HepG2 (cell line): ENCODE measurements around the gene ABCC10. TPM values are rescaled to one million over a fixed set of nuclear protein-coding genes. Genes with fewer than 3 reads are reported as not detected.

Experiments
- BHLHE40 ChIP-seq: IDR thresholded peaks from 2 replicates; pipeline ENCODE4 v1.6.1; 2011; ENCODE audit warnings: low read length, improper control_type of control experiment
- DMAP1 ChIP-seq: IDR thresholded peaks from 2 replicates; pipeline ENCODE4 v1.6.1; 2016
- ISL2 ChIP-seq: sonication (generic); formaldehyde crosslinking; IDR thresholded peaks from 2 replicates; pipeline ENCODE4 v1.5.0; 2020; ENCODE audit warnings: missing genetic modification reagents
- MED1 ChIP-seq: sonication (generic); formaldehyde crosslinking; IDR thresholded peaks from 2 replicates; pipeline ENCODE4 v1.4.0; 2020; ENCODE audit warnings: missing genetic modification reagents
- NFE2 ChIP-seq: sonication (generic); formaldehyde crosslinking; IDR thresholded peaks from 2 replicates; pipeline ENCODE4 v1.4.0; 2020; ENCODE audit warnings: missing genetic modification reagents
- PCBP1 ChIP-seq: fragments of 200-400 bp; formaldehyde crosslinking; IDR thresholded peaks from 2 replicates; pipeline ENCODE4 v1.6.1; 2017; ENCODE audit warnings: mild to moderate bottlenecking, low read depth, low read length, borderline replicate concordance
- SP4 ChIP-seq: sonication (generic); formaldehyde crosslinking; IDR thresholded peaks from 2 replicates; pipeline ENCODE4 v1.8.1; 2023; ENCODE audit warnings: mild to moderate bottlenecking, missing genetic modification reagents
- SRSF1 ChIP-seq: fragments of 200-400 bp; formaldehyde crosslinking; optimal IDR thresholded peaks from 2 replicates; pipeline ENCODE3; 2017; ENCODE audit warnings: mild to moderate bottlenecking, low read depth, low read length, moderate library complexity
- TEAD3 ChIP-seq: optimal IDR thresholded peaks from 2 replicates; pipeline ENCODE3; 2016; ENCODE audit warnings: borderline replicate concordance
- XRCC5 ChIP-seq: fragments of 200-400 bp; formaldehyde crosslinking; optimal IDR thresholded peaks from 2 replicates; pipeline ENCODE3; 2017; ENCODE audit warnings: mild to moderate bottlenecking, low read length
- ZBTB3 ChIP-seq: sonication (generic); formaldehyde crosslinking; IDR thresholded peaks from 2 replicates; pipeline ENCODE4 v1.4.0; 2020; ENCODE audit warnings: low read depth, mild to moderate bottlenecking, moderate library complexity, missing genetic modification reagents, borderline replicate concordance
- ZFY ChIP-seq: sonication (generic); formaldehyde crosslinking; IDR thresholded peaks from 2 replicates; pipeline ENCODE4 v1.4.0; 2020; ENCODE audit warnings: missing genetic modification reagents
- ZNF207 ChIP-seq: fragments of 450-650 bp; IDR thresholded peaks from 2 replicates; pipeline ENCODE4 v1.6.1; 2016; ENCODE audit warnings: antibody characterized with exemption, borderline replicate concordance
- ZNF331 ChIP-seq: sonication (generic); formaldehyde crosslinking; IDR thresholded peaks from 2 replicates; pipeline ENCODE4 v1.4.0; 2020; ENCODE audit warnings: missing genetic modification reagents
- polyA plus RNA-seq, 8 experiments: library from polyadenylated mRNA; depleted of rRNA in 3 of 8; stranded (reverse) in 7 of 8; unstranded in 1 of 8; fragments of >200 nt; fragmentation: Illumina TruSeq in 4 of 8; extraction: Trizol in 4 of 8; gene quantifications; 2 replicates each; pipeline versions ENCODE4 v1.2.1 to v1.2.3, GENCODE V29; 2011 to 2016; ENCODE audit warnings: low read depth in 4 of 8, missing spikeins in 1 of 8, mixed read lengths in 1 of 8; ENCODE audit not compliant: insufficient read depth in 1 of 8
- total RNA-seq, 5 experiments: library from RNA; depleted of rRNA; stranded (reverse); fragments of >200 nt; fragmentation: Illumina TruSeq; extraction: Trizol; gene quantifications; 2 replicates each; pipeline ENCODE4 v1.2.3, GENCODE V29; 2016; ENCODE audit warnings: low read depth in 1 of 5
- TF ChIP-seq, protein P1 (sequence below): sonication (generic); formaldehyde crosslinking; IDR thresholded peaks from 2 replicates; pipeline ENCODE4 v1.4.0; 2020; ENCODE audit warnings: missing genetic modification reagents
- TF ChIP-seq, protein P2 (sequence below): sonication (generic); formaldehyde crosslinking; IDR thresholded peaks from 2 replicates; pipeline ENCODE4 v1.4.0; 2020; ENCODE audit warnings: mild to moderate bottlenecking, low read depth, missing genetic modification reagents
- TF ChIP-seq, protein P3 (sequence below): sonication (generic); formaldehyde crosslinking; IDR thresholded peaks from 2 replicates; pipeline ENCODE4 v1.5.1; 2020; ENCODE audit warnings: mild to moderate bottlenecking, moderate library complexity, missing genetic modification reagents
- TF ChIP-seq, protein P4 (sequence below): sonication (generic); formaldehyde crosslinking; IDR thresholded peaks from 2 replicates; pipeline ENCODE4 v1.5.0; 2020; ENCODE audit warnings: mild to moderate bottlenecking, missing genetic modification reagents
- TF ChIP-seq, protein P5 (sequence below), 2 experiments: sonication (generic) in 1 of 2; formaldehyde crosslinking in 1 of 2; IDR thresholded peaks; 2 replicates each; pipeline versions ENCODE4 v1.4.0 to v1.6.1; 2016 to 2020; ENCODE audit warnings: borderline replicate concordance in 1 of 2, low read depth in 1 of 2, mild to moderate bottlenecking in 1 of 2, missing genetic modification reagents in 1 of 2

The ABCC10 gene
- total and polyA plus RNA-seq, 2 of the 13 experiments (the other 11 are each of a cell fraction or from before 2014, with no cell fraction given): 16.0 to 24.3 TPM

DNA sequence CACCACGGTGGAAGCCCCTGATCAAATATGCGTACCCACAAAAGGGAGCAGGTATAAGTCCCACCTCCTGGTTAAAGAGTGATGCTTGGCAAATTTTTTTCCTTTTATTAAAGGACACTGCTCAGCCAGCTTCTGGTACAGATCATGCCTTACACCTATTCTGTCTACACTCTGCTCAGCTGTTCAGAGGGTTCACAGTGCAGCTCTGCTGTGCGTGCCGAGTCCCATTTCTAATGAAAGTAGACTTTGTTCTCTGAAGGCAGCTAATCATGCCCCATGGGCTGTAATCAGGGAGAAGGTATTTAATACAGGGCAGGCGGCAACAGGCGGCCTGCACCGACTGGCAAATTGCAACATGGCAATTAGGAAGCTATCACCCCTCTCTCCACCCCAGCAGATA is 66.5 kb downstream of the ABCC10 start (continued):
- TF ChIP-seq, protein P1, sequence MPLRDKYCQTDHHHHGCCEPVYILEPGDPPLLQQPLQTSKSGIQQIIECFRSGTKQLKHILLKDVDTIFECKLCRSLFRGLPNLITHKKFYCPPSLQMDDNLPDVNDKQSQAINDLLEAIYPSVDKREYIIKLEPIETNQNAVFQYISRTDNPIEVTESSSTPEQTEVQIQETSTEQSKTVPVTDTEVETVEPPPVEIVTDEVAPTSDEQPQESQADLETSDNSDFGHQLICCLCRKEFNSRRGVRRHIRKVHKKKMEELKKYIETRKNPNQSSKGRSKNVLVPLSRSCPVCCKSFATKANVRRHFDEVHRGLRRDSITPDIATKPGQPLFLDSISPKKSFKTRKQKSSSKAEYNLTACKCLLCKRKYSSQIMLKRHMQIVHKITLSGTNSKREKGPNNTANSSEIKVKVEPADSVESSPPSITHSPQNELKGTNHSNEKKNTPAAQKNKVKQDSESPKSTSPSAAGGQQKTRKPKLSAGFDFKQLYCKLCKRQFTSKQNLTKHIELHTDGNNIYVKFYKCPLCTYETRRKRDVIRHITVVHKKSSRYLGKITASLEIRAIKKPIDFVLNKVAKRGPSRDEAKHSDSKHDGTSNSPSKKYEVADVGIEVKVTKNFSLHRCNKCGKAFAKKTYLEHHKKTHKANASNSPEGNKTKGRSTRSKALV (CRISPR knock-in tag): peak; percentile 67; the same call in 1 of the 2 replicates
- TF ChIP-seq, protein P2, sequence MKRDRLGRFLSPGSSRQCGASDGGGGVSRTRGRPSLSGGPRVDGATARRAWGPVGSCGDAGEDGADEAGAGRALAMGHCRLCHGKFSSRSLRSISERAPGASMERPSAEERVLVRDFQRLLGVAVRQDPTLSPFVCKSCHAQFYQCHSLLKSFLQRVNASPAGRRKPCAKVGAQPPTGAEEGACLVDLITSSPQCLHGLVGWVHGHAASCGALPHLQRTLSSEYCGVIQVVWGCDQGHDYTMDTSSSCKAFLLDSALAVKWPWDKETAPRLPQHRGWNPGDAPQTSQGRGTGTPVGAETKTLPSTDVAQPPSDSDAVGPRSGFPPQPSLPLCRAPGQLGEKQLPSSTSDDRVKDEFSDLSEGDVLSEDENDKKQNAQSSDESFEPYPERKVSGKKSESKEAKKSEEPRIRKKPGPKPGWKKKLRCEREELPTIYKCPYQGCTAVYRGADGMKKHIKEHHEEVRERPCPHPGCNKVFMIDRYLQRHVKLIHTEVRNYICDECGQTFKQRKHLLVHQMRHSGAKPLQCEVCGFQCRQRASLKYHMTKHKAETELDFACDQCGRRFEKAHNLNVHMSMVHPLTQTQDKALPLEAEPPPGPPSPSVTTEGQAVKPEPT: no peak
- peak; percentile 71 for TF ChIP-seq BHLHE40
- TF ChIP-seq, protein P3, sequence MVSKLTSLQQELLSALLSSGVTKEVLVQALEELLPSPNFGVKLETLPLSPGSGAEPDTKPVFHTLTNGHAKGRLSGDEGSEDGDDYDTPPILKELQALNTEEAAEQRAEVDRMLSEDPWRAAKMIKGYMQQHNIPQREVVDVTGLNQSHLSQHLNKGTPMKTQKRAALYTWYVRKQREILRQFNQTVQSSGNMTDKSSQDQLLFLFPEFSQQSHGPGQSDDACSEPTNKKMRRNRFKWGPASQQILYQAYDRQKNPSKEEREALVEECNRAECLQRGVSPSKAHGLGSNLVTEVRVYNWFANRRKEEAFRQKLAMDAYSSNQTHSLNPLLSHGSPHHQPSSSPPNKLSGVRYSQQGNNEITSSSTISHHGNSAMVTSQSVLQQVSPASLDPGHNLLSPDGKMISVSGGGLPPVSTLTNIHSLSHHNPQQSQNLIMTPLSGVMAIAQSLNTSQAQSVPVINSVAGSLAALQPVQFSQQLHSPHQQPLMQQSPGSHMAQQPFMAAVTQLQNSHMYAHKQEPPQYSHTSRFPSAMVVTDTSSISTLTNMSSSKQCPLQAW (CRISPR knock-in tag): peak; percentile 36; the same call in 1 of the 2 replicates
- no peak for TF ChIP-seq NFE2 (CRISPR knock-in tag)
- no peak for TF ChIP-seq ZNF207
- no peak for TF ChIP-seq SRSF1
- TF ChIP-seq ZNF331 (CRISPR knock-in tag): peak; percentile 86
- peak; percentile 88 for TF ChIP-seq TEAD3 (CRISPR knock-in tag)
- TF ChIP-seq PCBP1: no peak
- peak; percentile 50; the same call in 1 of the 2 replicates for TF ChIP-seq MED1 (CRISPR knock-in tag)
- TF ChIP-seq, protein P4, sequence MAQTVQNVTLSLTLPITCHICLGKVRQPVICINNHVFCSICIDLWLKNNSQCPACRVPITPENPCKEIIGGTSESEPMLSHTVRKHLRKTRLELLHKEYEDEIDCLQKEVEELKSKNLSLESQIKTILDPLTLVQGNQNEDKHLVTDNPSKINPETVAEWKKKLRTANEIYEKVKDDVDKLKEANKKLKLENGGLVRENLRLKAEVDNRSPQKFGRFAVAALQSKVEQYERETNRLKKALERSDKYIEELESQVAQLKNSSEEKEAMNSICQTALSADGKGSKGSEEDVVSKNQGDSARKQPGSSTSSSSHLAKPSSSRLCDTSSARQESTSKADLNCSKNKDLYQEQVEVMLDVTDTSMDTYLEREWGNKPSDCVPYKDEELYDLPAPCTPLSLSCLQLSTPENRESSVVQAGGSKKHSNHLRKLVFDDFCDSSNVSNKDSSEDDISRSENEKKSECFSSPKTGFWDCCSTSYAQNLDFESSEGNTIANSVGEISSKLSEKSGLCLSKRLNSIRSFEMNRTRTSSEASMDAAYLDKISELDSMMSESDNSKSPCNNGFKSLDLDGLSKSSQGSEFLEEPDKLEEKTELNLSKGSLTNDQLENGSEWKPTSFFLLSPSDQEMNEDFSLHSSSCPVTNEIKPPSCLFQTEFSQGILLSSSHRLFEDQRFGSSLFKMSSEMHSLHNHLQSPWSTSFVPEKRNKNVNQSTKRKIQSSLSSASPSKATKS (CRISPR knock-in tag): no peak
- TF ChIP-seq ZBTB3 (CRISPR knock-in tag): no peak
- peak; percentile 62; the same call in 1 of the 2 replicates for TF ChIP-seq DMAP1 (CRISPR knock-in tag)
- TF ChIP-seq, protein P5, sequence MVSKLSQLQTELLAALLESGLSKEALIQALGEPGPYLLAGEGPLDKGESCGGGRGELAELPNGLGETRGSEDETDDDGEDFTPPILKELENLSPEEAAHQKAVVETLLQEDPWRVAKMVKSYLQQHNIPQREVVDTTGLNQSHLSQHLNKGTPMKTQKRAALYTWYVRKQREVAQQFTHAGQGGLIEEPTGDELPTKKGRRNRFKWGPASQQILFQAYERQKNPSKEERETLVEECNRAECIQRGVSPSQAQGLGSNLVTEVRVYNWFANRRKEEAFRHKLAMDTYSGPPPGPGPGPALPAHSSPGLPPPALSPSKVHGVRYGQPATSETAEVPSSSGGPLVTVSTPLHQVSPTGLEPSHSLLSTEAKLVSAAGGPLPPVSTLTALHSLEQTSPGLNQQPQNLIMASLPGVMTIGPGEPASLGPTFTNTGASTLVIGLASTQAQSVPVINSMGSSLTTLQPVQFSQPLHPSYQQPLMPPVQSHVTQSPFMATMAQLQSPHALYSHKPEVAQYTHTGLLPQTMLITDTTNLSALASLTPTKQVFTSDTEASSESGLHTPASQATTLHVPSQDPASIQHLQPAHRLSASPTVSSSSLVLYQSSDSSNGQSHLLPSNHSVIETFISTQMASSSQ (IDR thresholded peaks at IDR 0.05; ENCODE audit: low read depth): no peak
- TF ChIP-seq, protein P5 (CRISPR knock-in tag; IDR thresholded peaks at IDR 0.05; ENCODE audit: borderline replicate concordance): no peak
- peak; percentile 70 for TF ChIP-seq XRCC5
- TF ChIP-seq ISL2 (CRISPR knock-in tag): 0 out of 2 replicates have a peak, but pooled peaks have one; percentile 28
- peak; percentile 53; the same call in 1 of the 2 replicates for TF ChIP-seq SP4
- TF ChIP-seq ZFY (CRISPR knock-in tag): no peak
